Large intestine (tissue), 3 donors: Measurements from ENCODE around the gene DDX5. TPM values are rescaled to one million over a fixed set of nuclear protein-coding genes. Genes with fewer than 3 reads are reported as not detected.
"Not testable (repeated sequence)": the region's sequence is repeated elsewhere in the genome, so short reads cannot be mapped to it uniquely, and the experiment has no call there.

Experiments
- DNase-seq, 2 donors: peaks; one replicate each; pipeline versions ENCODE4 v3.0.0 to v3.0.0-alpha.2; 2013
- H3K27ac ChIP-seq: one replicate; pipeline ENCODE4 v1.5.1; 2013; ENCODE audit warnings: low read length
- H3K27me3 ChIP-seq: 2 replicates; pipeline ENCODE4 v1.6.1; 2013; ENCODE audit warnings: low read length; ENCODE audit not compliant: control insufficient read depth, insufficient read depth
- H3K36me3 ChIP-seq: 2 replicates; pipeline ENCODE4 v1.6.1; 2013; ENCODE audit warnings: low read length; ENCODE audit not compliant: control insufficient read depth, insufficient read depth
- H3K4me1 ChIP-seq: one replicate; pipeline ENCODE4 v1.6.1; 2013; ENCODE audit warnings: low read length; ENCODE audit not compliant: control insufficient read depth, insufficient read depth
- H3K4me3 ChIP-seq: one replicate; pipeline ENCODE4 v1.5.1; 2013; ENCODE audit warnings: low read length
- H3K9me3 ChIP-seq: one replicate; pipeline ENCODE4 v1.6.1; 2013; ENCODE audit warnings: mild to moderate bottlenecking, low read depth, low read length, moderate library complexity; ENCODE audit not compliant: control insufficient read depth
- WGBS: methylation state at CpG from one replicate; pipeline ENCODE4 v1.1.5; 2013; ENCODE audit warnings: low lambda C conversion rate; ENCODE audit not compliant: insufficient coverage; 5-methylcytosine and 5-hydroxymethylcytosine counted together
- polyA plus RNA-seq: library from polyadenylated mRNA; unstranded; fragments of 120-200 nt; gene quantifications from one replicate; pipeline ENCODE4 v1.2.1, GENCODE V29; 2013

The DDX5 gene
- polyA plus RNA-seq, 1 donor, result 575 TPM

GRCh38 chr17:64477849-64478248 lies 28.2 kb downstream of the DDX5 start:
- Histone ChIP-seq H3K36me3 (peaks cover 18% of the 10 kb centered on the region), H3K27ac (no peak overlapping the region), H3K4me1 (no peaks in the 10 kb centered on the region), H3K9me3 (no peaks in the 10 kb centered on the region), H3K27me3 (no peaks in the 10 kb centered on the region), H3K4me3 (no peak overlapping the region)
- WGBS, result 40% methylated on average over 1 of the region's 1 CpG
- no peak for DNase-seq

DNA sequence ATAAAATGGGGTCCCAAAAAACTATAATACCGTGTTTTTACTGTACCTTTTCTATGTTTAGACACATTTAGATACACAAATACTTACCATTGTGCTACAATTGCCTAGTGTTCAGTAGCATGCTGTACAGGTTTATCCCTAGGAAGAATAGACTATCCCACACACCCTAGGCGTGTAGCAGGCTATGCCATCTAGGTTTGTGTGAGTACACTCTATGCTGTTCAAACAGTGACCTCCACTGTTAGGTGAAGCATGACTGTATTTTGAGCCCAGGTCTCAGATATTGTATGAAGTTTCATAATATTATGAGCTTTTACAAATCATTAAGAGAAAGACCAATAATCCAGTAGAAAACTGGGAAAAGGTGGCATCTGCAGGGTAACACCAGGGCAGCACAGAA lies 33.5 kb downstream of the DDX5 start:
- no peaks in the 10 kb centered on the region for H3K27me3 ChIP-seq
- H3K27ac ChIP-seq, result no peak overlapping the region
- no peaks in the 10 kb centered on the region for H3K9me3 ChIP-seq
- no peaks in the 10 kb centered on the region for H3K4me1 ChIP-seq
- no peak for DNase-seq
- H3K36me3 ChIP-seq, result peaks cover 2% of the 10 kb centered on the region
- no CpG with 5 or more reads among the region's 2 CpGs for WGBS
- H3K4me3 ChIP-seq, result no peak overlapping the region

GRCh38 chr17:64471440-64471839 lies 34.6 kb downstream of the DDX5 start:
- Histone ChIP-seq H3K9me3 (no peaks in the 10 kb centered on the region), H3K27me3 (no peaks in the 10 kb centered on the region), H3K27ac (no peak overlapping the region), H3K4me3 (no peak overlapping the region), H3K36me3 (no peaks in the 10 kb centered on the region), H3K4me1 (no peaks in the 10 kb centered on the region)
- no peak for DNase-seq
- WGBS, result 100% methylated on average over 1 of the region's 3 CpGs

- Histone ChIP-seq H3K9me3 (no peaks in the 10 kb centered on the region), H3K4me1 (no peaks in the 10 kb centered on the region), H3K36me3 (no peaks in the 10 kb centered on the region), H3K4me3 (no peak overlapping the region), H3K27me3 (no peaks in the 10 kb centered on the region), H3K27ac (no peak overlapping the region)
- no peak for DNase-seq
- no CpG with 5 or more reads among the region's 4 CpGs for WGBS
Observed at GRCh38 chr17:64470625-64471024, 35.5 kb downstream of the DDX5 start.

DNA sequence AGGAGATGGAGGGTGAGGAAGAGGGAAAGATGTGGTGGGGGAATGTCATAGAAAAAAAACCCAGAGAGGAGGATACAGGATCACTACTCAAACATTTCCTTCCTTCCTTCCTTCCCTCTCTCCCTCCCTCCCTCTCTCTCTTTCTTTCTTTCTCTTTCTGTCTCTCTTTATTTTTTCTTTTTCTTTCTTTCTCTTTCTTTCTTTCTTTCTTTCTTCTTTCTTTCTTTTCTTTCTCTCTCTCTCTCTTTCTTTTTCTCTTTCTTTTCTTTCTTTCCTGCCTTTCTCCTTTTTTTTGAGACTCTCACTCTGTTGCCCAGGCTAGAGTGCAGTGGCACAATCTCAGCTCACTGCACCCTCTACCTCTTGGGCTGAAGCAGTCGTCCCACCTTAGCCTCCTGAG lies 39.3 kb downstream of the DDX5 start:
- H3K36me3 ChIP-seq, H3K27me3 ChIP-seq, H3K4me3 ChIP-seq, H3K27ac ChIP-seq, DNase-seq, H3K9me3 ChIP-seq, H3K4me1 ChIP-seq: not testable (repeated sequence)
- 60% methylated on average over 1 of the region's 1 CpG for WGBS

GRCh38 chr17:64466019-64466735 lies 39.9 kb downstream of the DDX5 start:
- H3K27me3 ChIP-seq, result no peaks in the 10 kb centered on the region
- no peaks in the 10 kb centered on the region for H3K9me3 ChIP-seq
- no peak overlapping the region for H3K4me3 ChIP-seq
- DNase-seq, result no peak
- H3K36me3 ChIP-seq, result no peaks in the 10 kb centered on the region
- H3K4me1 ChIP-seq, result no peaks in the 10 kb centered on the region
- WGBS, result no CpG with 5 or more reads among the region's 9 CpGs
- H3K27ac ChIP-seq, result no peak overlapping the region

- no peak for DNase-seq
- Histone ChIP-seq H3K4me1 (no peaks in the 10 kb centered on the region), H3K27ac (no peak overlapping the region), H3K36me3 (no peaks in the 10 kb centered on the region), H3K9me3 (no peaks in the 10 kb centered on the region), H3K27me3 (no peaks in the 10 kb centered on the region), H3K4me3 (no peak overlapping the region)
- whole genome bisulfite sequencing, result 71% methylated on average over 2 of the region's 6 CpGs
Observed at GRCh38 chr17:64461788-64462187, 44.3 kb downstream of the DDX5 start.

GRCh38 chr17:64460955-64461354 lies 45.1 kb downstream of the DDX5 start:
- WGBS, result 87% methylated on average over 2 of the region's 8 CpGs
- peak in 1 of 2 donors; percentile 11 for DNase-seq
- Histone ChIP-seq H3K27me3 (no peaks in the 10 kb centered on the region), H3K4me1 (no peaks in the 10 kb centered on the region), H3K9me3 (no peaks in the 10 kb centered on the region), H3K4me3 (no peak overlapping the region), H3K36me3 (no peaks in the 10 kb centered on the region), H3K27ac (no peak overlapping the region)

DNA sequence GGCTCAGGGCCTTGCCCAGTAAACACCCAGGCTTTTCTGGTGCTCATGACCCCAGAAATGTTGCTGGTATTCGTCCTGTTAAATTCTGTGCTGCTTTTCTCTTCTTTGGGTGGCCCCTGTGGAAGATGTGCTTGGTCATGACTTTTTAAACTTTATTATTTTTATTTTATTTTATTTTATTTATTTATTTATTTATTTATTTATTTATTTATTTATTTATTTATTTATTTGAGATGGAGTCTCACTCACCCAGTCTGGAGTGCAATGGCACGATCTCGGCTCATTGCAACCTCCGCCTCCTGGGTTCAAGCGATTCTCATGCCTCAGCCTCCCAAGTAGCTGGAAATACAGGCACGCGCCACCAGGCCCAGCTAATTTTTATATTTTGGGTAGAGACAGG lies 46.3 kb downstream of the DDX5 start:
- not testable (repeated sequence) for H3K27ac ChIP-seq, H3K4me1 ChIP-seq, H3K9me3 ChIP-seq, H3K4me3 ChIP-seq, H3K36me3 ChIP-seq, H3K27me3 ChIP-seq, DNase-seq
- no CpG with 5 or more reads among the region's 7 CpGs for WGBS

- DNase-seq, result peak in 1 of 2 donors; percentile 9
- Histone ChIP-seq H3K4me3 (no peak overlapping the region), H3K36me3 (no peaks in the 10 kb centered on the region), H3K4me1 (no peaks in the 10 kb centered on the region), H3K27me3 (no peaks in the 10 kb centered on the region), H3K9me3 (no peaks in the 10 kb centered on the region), H3K27ac (no peak overlapping the region)
- 82% methylated on average over 2 of the region's 6 CpGs for WGBS
Observed at GRCh38 chr17:64459284-64459747, 46.8 kb downstream of the DDX5 start.

DNA sequence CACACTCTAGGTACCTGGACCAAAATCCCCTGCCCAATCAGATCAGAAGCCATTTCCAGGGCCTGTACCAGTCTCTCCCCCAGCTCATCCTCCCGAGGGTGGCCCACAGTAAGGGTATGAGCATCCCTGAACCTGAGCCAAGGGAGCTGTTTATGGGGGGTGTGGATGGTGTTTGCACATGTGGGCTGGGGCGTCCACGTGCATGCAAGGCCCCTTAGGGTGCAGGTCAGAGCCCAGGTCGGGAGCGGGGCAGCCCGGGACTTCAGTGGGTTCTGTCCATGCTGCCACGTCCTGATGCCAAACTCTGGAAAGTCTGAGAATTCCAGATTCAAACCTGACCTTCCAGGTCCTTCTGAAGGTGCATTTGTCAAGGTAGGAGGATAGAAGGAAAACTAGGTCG lies 47.3 kb downstream of the DDX5 start:
- WGBS, result no CpG with 5 or more reads among the region's 8 CpGs
- no peaks in the 10 kb centered on the region for H3K36me3 ChIP-seq
- no peaks in the 10 kb centered on the region for H3K27me3 ChIP-seq
- H3K27ac ChIP-seq, result no peak overlapping the region
- H3K4me1 ChIP-seq, result no peaks in the 10 kb centered on the region
- DNase-seq, result no peak
- H3K9me3 ChIP-seq, result no peaks in the 10 kb centered on the region
- no peak overlapping the region for H3K4me3 ChIP-seq
